H1 (cell line): Measurements from ENCODE around the gene IL17RD. TPM values are rescaled to one million over a fixed set of nuclear protein-coding genes. Genes with fewer than 3 reads are reported as not detected.

Experiments used
- CHD7 ChIP-seq: fragments of 300-600 bp; sonication (generic); IDR thresholded peaks from 2 replicates; pipeline ENCODE4 v1.7.1; 2012; ENCODE audit warnings: low read length, moderate library complexity, mild to moderate bottlenecking, inconsistent platforms; ENCODE audit not compliant: insufficient replicate concordance
- KDM1A ChIP-seq: fragments of 200-600, 300-600 bp; sonication (generic); IDR thresholded peaks from 2 replicates; pipeline ENCODE4 v1.7.1; 2016; ENCODE audit warnings: mild to moderate bottlenecking, low read length, borderline replicate concordance
- polyA plus RNA-seq, 7 experiments: library from polyadenylated mRNA; depleted of rRNA in 3 of 7; stranded (reverse) in 5 of 7; unstranded in 2 of 7; fragments of >200 nt in 5 of 7; fragments of 200-250 nt in 2 of 7; gene quantifications; 1 replicate in 5 of 7; 2 replicates in 1 of 7; 4 replicates in 1 of 7; pipeline versions ENCODE4 v1.2.1 to v1.2.3, GENCODE V29; 2011 to 2013; ENCODE audit warnings: missing spikeins in 2 of 7, mixed read lengths in 2 of 7
- total RNA-seq: library from RNA; stranded (reverse); fragmentation: NEBNext Ultra II Directional; extraction: Animal tissue kit (Norgen Biotek cat#: 25700); gene quantifications from 2 replicates; pipeline ENCODE4 v1.2.1, GENCODE V29; 2021

The IL17RD gene
- total and polyA plus RNA-seq, 2 of the 8 experiments (the other 6 are each of a cell fraction or from before 2014, with no cell fraction given): 10.9 to 48.9 TPM

- TF ChIP-seq CHD7: no peak
- TF ChIP-seq KDM1A: peak; percentile 66; the same call in 1 of the 2 replicates
Measured at GRCh38 chr3:57088503-57088902, 76.7 kb downstream of the IL17RD start (continued).
